K562 treated with DMSO at 1 percent for 24 hours (cell line): ENCODE results near the gene EDNRB. TPM values are rescaled to one million over a fixed set of nuclear protein-coding genes. Genes with fewer than 3 reads are reported as not detected.

ENCODE experiments used
- total RNA-seq: library from RNA; unstranded; fragments of 300-600 nt; gene quantifications from 2 replicates; pipeline ENCODE4 v1.2.3, GENCODE V29; 2022; ENCODE audit warnings: low read depth; ENCODE audit not compliant: insufficient read depth

The EDNRB gene
- total RNA-seq = not detected in 2 replicates

GRCh38 chr13:77918391-77919245 is at the start of gene EDNRB:
Gene EDNRB, minus strand, starts transcription at chr13:77918831. Its CDS starts 258 bp downstream, at chr13:77918573.

Other genes starting within 250 kb of the EDNRB start
- 0.19 TPM in 1 of 2 replicates, not detected in the other for gene SLAIN1, start 221.1 kb downstream of the EDNRB start, total RNA-seq